ENCODE results near the gene CGNL1.

CGNL1 gene

GRCh38 chr15:57461541-57461940 lies 85.2 kb downstream of the CGNL1 start:
- H3K4me3 ChIP-seq (replicated peaks in 1 of 2; ENCODE audit: low read depth in 2 of 2, low read length in 2 of 2): no peak overlapping the region
- DNase-seq (ENCODE audit: low read depth in 2 of 2): no peak
- TF ChIP-seq CTCF (IDR thresholded peaks at IDR 0.05; ENCODE audit: low read depth, low read length): no peak

DNA sequence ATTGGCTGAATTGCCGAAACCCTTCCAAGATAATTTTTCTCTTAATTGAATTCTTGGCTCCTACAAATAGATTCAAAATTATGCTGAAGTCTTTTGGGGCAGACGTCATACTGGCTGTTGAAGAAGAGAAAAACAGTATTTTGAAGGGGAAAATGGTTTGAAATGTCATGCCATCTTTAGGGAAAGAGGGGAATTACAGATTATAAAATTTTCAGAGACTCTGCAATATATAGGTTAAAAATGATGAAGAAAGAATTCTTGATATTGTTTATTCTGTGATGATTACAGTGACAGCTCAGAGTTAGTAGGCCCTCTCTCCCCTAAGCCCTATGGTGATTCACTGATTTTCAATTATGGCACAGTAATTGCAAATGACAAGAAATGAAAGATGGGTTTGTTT lies 86.1 kb downstream of the CGNL1 start:
- peak; percentile 30 for TF ChIP-seq CTCF (IDR thresholded peaks at IDR 0.05; ENCODE audit: low read depth, low read length)
- DNase-seq (ENCODE audit: low read depth in 2 of 2): peak; percentile 38 to 49
- no peak overlapping the region for H3K4me3 ChIP-seq (replicated peaks in 1 of 2; ENCODE audit: low read depth in 2 of 2, low read length in 2 of 2)

- no peak for DNase-seq (ENCODE audit: low read depth in 2 of 2)
- H3K4me3 ChIP-seq (replicated peaks in 1 of 2; ENCODE audit: low read depth in 2 of 2, low read length in 2 of 2): no peak overlapping the region
- TF ChIP-seq CTCF (IDR thresholded peaks at IDR 0.05; ENCODE audit: low read depth, low read length): no peak
Measured at GRCh38 chr15:57463360-57463759, 87.1 kb downstream of the CGNL1 start.

- no peak overlapping the region for H3K4me3 ChIP-seq (replicated peaks in 1 of 2; ENCODE audit: low read depth in 2 of 2, low read length in 2 of 2)
- DNase-seq (ENCODE audit: low read depth in 2 of 2): no peak
- TF ChIP-seq CTCF (IDR thresholded peaks at IDR 0.05; ENCODE audit: low read depth, low read length): no peak
Measured at GRCh38 chr15:57464480-57464879, 88.2 kb downstream of the CGNL1 start.

GRCh38 chr15:57468486-57468885 lies 92.2 kb downstream of the CGNL1 start:
- TF ChIP-seq CTCF (IDR thresholded peaks at IDR 0.05; ENCODE audit: low read depth, low read length): no peak
- DNase-seq (ENCODE audit: low read depth in 2 of 2): no peak
- H3K4me3 ChIP-seq (replicated peaks in 1 of 2; ENCODE audit: low read depth in 2 of 2, low read length in 2 of 2): no peak overlapping the region

GRCh38 chr15:57470543-57470942 lies 94.2 kb downstream of the CGNL1 start:
- no peak overlapping the region for H3K4me3 ChIP-seq (replicated peaks in 1 of 2; ENCODE audit: low read depth in 2 of 2, low read length in 2 of 2)
- no peak for DNase-seq (ENCODE audit: low read depth in 2 of 2)
- TF ChIP-seq CTCF (IDR thresholded peaks at IDR 0.05; ENCODE audit: low read depth, low read length): no peak

DNA sequence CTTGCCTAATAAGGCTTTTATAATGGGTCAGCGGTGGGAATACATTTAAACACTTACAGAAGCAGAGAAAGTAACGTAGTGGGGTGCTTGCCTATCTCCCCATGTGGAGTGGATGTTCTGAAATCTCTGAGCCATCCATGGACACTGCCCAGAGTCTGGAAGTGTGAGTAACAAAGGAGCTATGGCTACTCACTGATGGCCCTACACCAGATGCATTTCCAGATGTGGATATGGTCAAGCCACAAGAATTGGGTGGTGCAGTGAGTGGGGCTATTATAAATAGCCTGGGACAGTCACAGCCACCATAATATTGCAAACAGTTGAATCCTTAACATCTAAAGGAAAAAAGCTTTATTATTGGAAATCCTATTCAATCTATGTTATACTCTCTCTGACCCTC lies 96.6 kb downstream of the CGNL1 start:
- peak in 1 of 2 donors; percentile 44 for DNase-seq (ENCODE audit: low read depth in 2 of 2)

More for the DNA sequence above, 96.6 kb downstream of the CGNL1 start:
- no peak overlapping the region for H3K4me3 ChIP-seq (replicated peaks in 1 of 2; ENCODE audit: low read depth in 2 of 2, low read length in 2 of 2)
- no peak for TF ChIP-seq CTCF (IDR thresholded peaks at IDR 0.05; ENCODE audit: low read depth, low read length)

Measured in cardiac fibroblast (primary cell).